OCI-LY3 (cell line): ENCODE results near the gene CSTB.

ENCODE experiments used
- CTCF ChIP-seq: fragments of 200-600, 300-600 bp; sonication (generic); IDR thresholded peaks from 2 replicates; pipeline ENCODE4 v1.5.1; 2014; ENCODE audit warnings: antibody characterized with exemption, low read length, low read depth
- EZH2phosphoT487 ChIP-seq: fragments of 200-600 bp; shearing (Covaris generic); IDR thresholded peaks from 2 replicates; pipeline ENCODE4 v1.6.1; 2018; ENCODE audit warnings: antibody characterized with exemption, mixed run types, low read depth

GRCh38 chr21:43809853-43810504, 33.9 kb upstream of the CSTB start:
- TF ChIP-seq CTCF (no peak), EZH2phosphoT487 (no peak)
